ENCODE data around the gene BCAS4. TPM values are rescaled to one million over a fixed set of nuclear protein-coding genes. Genes with fewer than 3 reads are reported as not detected.
"Not testable (repeated sequence)": the region's sequence is repeated elsewhere in the genome, so short reads cannot be mapped to it uniquely, and the experiment has no call there.

BCAS4 gene, protein sequence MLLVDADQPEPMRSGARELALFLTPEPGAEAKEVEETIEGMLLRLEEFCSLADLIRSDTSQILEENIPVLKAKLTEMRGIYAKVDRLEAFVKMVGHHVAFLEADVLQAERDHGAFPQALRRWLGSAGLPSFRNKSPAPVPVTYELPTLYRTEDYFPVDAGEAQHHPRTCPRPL
- total RNA-seq = 0.96 TPM

DNA sequence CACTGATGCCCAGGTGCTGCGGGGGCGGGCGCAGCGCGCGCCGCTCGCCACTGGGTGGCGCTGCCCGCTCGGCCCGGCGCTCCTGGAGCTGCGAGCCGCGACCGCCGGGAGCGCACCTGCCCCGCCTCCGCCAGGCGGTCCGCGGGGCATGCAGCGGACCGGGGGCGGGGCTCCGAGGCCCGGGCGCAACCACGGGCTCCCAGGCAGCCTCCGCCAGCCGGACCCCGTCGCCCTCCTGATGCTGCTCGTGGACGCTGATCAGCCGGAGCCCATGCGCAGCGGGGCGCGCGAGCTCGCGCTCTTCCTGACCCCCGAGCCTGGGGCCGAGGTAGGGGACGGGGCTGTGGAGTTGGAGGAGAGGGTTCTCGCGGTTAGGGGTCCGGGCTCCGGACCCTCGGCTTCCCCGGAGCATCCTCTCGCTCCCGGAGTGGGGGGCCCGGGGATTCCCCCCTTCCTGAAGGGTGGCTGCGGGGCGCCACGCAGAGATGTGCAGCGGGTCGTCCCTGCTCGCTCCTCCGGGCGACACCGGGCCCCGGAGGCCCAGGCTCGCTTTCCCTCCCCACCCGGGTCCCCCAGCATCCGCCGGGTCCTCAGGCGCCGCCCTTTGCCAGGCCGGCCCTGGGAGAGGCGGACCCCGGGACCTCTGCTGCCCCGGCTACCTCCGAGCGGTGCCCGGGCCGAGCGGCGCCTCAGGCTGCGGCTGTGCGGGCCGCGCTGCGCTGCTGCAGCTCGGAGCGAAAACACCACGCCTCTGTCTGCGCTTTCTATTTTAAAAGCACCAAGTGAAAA lies at the start of gene BCAS4:
Gene BCAS4 (plus strand): TSS at position 216 of the 789 bp plus-strand sequence. CDS start 23 bp downstream, at position 239.
- peak; percentile 87 for ATAC-seq

DNA sequence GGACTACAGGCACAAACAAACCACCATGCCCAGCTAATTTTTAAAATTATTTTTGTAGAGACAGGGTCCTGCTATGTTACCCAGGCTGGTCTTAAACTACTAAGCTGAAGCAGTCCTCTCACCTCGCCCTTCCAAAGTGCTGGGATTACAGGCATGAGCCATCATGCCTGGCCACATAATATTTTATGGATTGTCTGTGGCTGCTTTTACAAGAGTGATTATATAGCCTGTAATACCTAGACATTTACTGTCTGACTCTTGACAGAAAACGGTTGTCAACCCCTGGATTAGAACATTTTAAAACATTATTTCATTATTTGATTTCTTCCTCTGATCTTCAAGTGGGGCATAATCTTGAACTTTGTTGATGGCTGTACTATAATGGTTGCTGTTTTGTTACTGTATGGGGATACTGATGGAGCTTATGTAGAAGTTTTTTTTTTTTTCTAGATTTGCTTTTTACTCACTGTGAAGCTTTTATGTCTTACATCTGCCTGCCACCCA lies 49.2 kb upstream of the BCAS4 start:
- no peak for ATAC-seq

DNA sequence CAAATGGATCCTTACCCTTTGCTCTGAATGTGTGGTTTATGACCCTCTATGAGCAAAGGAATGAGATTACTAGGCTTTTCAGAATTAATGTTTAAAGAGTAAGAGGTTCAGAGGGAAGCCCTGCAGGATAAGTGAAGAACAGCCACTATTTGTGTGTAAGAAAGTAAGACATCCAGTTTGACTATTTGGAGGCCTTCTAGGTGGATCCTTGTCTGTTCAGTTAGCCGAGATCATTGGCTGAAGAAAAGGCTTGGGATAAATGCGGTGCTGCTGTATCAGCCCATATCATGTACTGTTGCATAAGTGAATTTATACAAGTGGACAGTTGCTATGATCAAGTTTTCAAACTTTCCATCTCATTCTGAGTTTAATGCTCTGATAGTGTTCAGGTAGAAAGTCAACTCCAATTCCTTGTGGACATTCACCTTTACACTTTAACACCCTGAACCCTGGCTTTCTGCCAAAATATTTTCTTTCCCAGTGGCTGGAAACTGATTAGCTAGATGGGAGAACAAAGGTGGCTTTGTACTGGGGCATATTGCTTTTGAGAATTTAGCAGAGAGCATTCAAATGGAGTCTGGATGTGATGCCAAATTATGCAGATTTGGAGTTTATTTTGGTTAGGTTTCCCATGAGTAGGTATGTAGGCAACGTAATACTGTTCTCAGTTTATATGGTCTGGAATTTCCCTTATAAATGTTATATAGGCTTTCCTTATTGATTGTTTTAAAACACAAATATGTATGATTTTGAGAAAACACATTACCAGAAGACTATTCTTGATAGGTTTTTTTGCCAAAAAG lies 48.5 kb upstream of the BCAS4 start:
- ATAC-seq = no peak

DNA sequence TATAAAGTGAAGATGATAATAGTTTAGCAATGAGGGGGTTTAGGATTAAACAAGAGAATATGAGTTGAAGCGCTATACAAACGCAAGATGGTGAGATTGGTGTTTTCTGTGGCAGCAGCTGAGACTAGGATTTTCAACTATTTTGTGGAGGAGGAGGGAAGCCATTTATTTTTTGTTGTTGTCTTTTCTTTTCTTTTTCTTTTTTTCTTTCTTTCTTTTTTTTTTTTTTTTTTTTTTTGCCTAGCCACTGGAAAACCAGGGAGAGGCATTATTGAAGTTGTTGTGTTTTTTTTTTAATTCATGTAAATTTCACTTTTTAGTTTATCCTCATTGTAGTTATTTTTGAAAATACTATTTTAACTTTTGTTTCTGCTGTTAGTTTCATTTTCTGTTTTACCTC lies 47.6 kb upstream of the BCAS4 start:
- ATAC-seq = no peak

DNA sequence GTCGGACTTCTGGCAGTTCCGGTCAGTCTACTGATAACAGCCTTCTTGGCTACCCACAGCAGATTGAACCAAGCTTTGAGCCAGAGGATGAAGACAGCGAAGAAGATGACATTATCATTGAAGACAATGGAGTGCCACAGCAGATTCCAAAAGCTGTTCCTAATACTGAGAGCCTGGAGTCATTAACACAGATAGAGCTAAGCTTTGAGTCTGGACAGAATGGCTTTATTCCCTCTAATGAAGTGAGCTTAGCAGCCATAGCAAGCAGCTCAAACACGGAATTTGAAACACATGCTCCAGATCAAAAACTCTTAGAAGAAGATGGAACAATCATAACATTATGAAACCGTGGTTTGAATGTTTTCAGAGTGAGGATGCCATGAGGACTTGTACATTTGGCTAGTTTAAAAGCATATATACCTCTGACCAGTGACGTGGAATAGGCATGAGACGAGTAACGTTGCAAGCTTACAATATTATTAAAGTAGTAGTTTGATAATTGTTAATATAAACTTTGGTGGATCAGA lies 44.7 kb upstream of the BCAS4 start:
- no peak for ATAC-seq

DNA sequence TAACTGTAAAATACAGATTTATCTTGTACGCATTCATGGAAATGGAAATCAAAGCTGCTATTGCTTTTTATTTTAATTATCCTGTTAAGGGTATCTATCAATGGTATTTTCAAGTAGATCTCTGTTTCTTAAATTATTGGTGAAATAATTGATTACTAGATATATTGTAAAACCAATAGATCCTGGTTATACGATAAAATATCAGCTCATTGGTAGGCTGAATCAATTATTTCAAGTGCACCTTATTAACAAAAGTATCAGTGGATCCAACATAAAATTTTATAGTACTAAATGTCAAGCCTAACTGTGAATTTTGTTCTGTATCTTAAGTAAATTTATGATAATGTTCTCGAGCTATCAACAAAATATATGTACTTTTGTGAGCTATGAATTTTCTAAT lies 41.7 kb upstream of the BCAS4 start:
- ATAC-seq = no peak

DNA sequence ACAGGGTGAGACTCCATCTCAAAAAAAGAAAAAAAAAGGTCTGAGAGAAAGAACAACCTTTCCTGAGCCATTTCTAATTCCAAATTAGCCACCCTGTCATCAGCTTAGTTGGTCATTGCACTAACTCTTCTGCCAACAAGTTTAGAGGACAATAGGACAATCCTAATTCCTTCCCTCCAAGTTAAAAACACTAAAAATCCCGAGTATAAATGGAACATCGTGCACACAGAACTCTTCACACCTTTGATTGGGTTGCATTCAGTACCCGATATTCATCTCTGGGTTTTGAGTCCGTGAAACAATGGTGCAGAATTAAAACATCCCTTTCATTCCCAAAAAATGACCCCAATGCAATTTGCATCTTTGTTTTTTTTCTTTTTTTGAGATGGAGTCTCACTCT lies 40.4 kb upstream of the BCAS4 start:
- no peak for ATAC-seq

DNA sequence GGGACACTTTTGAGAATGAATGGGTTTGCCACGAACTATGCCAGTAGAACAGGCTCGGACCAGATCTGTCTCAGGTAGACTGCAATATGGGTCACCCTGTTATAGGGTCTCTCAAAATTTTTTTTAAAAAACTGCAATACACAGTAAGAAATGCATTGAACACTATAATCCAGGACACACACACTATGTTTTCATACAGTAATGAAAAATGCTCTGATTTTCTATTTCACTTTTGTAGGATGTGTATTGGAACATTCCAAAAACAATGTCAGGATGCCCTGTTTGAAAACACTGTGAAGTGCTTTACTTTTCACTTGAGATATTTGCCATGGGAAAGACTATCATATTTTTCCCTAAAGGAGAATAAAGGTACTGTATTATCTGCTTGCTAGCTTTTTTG lies 38.4 kb upstream of the BCAS4 start:
- no peak for ATAC-seq

DNA sequence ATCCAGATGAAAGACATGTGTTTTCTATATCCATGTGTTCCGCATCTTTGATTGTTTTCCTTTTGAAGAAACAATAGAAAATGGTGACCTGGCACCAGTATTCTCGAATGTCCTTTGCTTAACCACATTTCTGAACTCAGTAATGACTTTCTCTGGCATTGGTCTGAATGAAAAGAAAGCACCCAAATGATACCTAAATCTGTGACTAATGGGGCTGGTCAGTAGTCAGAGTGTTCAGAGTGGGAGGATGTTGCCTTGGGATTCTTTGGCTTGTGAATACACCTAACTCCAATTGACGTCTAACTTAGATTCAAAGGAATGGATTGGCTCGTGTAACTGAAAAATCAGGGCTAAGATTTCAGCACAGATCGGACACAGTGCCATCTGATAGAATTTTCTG lies 36.4 kb upstream of the BCAS4 start:
- ATAC-seq = no peak

DNA sequence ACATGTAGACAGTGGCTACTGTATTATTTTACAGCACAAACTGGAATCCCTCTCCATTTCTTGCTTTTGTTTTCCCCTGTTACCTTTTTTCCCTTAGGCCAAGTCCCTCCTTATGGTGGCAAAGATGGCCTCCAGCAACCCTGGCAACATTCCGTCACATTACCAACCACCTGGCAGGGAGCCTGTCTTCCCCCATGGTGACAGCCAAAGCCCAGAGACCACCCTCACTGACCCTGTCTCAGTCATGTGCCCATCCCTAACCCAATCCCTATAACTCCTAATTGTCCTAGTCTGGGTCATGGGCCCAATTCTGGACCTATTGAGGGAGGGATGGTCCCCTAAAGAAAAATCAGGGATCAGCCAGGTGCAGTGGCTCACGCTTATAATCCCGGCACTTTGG lies 35.9 kb upstream of the BCAS4 start:
- no peak for ATAC-seq

DNA sequence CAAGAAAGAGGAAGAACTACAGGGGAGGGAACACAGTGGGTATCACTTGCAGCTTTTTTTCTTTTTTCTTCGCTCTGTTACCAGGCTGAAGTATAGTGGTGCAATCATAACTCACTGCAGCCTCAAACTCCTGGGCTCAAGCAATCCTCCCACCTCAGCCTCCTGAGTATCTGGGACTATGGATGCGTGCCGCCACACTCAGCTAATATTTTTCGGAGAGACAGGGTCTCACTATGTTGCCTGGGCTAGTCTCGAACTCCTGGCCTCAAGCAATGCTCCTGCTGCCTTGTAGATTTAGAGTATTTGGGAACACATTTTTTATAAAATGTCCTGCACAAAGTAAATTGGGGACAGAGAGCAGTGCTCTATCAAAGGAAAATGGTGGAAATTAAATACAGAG lies 35.2 kb upstream of the BCAS4 start:
- ATAC-seq = no peak

DNA sequence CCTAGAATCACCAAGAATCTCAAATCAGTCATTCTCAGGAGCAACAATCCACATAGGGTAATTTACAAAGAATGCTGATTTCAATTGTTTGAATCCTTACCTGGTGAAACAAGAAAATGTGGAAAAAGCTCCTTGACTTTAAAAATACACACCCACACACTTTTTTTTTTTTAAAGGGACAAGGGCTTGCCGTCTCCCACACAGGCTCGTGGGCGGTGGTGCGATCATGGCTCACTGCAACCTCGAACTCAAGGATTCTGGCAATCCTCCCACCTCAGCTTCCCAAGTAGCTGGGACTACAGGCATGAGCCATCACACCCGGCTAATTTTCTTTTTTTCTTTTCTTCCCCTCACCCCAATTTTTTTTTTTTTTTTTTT lies 32.8 kb upstream of the BCAS4 start:
- ATAC-seq = peak; percentile 4

DNA sequence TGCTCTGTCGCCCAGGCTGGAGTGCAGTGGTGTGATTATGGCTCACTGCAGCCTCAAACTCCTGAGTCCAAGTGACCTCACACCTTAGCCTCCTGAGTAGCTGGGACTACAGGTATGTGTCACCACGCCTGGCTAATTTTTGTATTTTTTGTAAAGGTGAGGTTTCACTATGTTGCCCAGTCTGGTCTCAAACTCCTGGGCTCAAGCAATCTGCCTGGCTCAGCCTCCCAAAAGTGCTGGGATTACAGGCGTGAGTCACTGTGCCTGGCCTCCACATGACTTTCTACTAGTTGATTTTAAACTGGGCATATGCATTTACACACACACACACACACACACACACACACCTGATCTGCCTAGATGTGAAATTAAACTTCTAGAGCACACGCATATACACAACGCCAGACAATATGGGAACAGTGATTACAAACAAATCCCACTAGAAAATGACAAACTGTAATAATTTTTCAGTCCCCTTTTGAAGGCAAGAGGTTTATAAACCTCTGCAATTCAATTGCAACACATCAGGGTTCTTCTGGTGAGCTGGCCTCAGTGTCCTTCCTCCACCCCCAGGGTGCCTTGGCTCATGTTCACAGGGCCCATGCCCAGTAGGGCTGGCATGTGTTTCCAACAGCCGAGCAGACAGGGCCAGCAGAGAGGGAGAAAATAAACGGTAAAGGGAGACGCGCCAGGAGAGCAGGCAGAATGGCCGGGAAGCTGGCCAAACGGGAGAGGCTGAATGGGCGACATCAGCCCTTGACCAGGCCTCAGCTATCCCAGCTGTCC lies 32.2 kb upstream of the BCAS4 start:
- peak; percentile 45 for ATAC-seq

DNA sequence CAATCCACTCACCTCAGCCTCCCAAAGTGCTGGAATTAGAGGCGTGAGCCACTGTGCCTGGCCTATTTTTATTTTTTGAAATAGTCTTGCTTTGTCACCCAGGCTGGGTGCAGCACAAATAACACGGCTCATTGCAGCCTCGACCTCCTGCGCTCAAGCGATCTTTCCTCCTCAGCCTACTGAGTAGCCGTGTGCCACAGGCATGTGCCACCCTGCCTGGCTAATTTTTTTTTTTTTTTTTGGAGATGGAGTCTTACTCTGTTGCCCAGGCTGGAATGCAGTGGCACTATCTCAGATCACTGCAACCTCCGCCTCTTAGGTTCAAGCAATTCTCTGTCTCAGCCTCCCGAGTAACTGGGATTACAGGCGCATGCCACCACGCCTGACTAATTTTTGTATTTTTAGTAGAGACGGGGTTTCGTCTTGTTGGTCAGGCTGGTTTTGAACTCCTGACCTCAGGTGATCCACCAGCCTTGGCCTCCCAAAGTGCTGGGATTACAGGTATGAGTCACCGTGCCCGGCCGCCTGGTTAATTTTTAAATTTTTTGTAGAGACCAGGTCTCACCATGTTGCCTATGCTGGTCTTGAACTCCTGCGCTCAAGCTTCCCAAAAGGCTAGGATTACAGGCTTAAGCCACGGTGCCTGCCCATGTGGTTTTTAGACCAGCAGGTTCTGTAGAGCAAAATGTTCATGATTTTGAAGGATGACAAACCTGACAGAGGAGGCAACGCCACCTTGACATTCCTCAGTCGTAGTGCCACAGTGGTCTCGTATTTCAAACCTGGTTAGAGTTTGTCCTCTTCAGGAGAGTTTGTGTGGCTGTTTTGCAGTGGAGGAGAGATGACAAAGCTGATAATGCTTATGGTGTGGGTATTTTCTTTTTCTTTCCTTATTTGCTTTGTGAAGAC lies 31.1 kb upstream of the BCAS4 start:
- ATAC-seq = not testable (repeated sequence)

DNA sequence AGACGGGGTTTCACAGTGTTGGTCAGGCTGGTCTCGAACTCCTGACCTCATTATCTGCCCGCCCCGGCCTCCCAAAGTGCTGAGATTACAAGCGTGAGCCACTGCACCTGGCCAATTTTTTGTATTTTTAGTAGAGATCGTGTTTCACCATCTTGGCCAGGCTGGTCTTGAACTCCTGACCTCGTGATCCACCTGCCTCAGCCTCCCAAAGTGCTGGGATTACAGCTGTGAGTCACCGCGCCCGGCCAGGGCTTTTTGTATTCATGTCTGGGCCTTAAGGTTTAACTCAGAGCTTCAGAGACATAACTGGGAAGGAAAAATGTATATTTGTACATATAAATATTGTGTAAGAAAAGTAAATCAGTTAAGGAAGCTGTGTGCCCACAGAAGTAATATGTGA lies 29.6 kb upstream of the BCAS4 start:
- ATAC-seq = not testable (repeated sequence)

DNA sequence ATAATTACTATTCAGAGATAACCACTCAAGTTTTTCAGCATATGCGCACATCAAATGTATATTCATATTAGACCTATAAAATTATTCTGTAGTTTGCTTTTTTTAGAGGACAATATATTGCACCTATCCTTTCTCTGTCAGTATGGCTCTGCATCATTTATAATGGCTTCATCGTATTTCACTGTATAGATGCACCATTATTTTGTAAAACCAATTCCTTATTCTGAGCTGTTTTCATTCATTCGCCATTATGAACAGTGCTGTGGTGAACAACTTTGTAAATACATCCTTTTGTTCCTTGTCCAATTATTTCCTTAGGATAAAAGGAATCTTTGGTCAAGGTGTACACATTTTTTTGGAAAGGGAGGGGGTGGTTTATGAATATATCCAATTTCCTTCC lies 29.2 kb upstream of the BCAS4 start:
- no peak for ATAC-seq

DNA sequence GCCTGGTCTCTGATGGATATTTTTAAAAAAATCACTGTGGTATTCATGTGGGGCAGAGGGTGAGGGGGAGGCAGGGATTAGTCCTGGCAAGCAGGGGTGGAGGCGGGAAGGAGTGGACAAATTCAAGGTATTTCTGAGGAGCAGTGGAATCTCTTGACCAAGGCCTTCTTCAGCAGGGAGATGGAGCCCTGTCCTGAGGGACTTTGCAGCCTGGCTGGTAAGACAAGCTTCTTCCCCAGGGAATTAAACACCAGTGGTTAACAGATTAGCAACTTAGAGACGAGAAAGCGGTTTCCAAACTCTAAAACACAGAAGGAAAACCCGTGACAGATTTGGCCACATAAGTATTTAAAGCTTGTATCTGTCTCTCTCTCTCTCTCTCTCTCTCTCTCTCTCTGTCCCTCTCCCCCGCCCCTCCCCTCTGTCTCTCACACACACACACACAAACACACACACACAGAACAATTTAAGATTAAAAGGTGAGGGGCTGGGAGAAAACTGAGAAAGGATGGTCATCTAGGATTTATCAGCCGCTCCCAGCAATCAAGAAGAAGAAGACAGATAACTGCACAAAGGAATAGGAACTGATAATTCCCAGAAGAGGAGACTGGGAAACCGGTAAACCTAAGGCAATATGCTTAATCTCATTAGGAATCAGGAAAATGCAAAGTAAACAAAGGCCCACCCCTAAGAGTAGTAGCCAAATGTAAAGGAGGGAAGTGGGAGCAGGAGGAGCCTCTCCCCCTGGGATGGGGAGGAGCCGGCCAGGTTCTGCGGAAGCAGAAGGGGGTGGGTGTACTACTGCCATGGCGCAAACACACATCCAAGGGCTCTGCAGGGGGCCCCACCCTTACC lies 27.7 kb upstream of the BCAS4 start:
- not testable (repeated sequence) for ATAC-seq

DNA sequence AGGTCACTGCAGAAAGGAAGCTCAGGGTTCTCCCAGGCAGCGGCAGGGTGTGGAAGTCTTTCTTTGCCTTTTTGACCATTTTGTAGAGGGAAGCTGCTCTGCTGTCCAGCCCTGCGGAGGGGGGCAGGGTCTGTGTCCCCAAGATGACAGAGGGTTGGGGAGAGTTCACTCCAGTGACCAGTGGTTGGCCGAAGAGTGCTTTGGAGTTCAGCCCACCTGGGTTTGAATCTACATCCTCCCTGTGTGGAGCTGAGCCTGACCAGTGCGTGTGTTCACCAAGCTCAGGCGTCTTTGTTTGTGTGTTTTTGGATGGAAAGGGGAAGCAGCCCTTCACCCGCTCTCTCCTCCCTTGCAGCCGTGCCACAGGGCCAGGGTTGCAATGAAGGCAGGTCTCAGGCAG lies 25.9 kb upstream of the BCAS4 start:
- not testable (repeated sequence) for ATAC-seq

DNA sequence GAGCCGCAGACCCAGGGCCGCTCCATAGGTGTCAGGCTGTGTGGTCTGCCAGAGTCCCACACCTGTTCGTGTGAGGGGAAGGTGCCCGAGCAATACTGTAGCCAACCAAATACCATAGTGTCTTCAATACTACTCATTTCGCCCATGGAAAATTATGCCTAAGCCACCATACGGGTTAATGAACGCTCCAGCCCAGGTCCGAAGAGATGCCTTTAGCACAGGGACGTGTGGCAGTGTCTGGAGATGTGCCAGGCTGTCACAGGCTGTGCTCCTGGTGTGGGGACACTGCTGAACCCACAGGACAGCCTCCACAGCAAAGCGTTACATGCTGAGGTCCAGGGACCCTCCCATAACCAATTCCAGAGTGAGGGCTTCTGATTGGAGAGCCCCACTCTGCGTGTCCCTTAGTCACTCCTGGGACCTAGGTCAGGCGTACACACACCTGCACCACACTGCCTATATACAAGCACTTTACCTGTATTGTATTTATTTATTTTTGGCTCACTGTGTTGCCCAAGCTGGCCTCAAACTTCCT lies 25.2 kb upstream of the BCAS4 start:
- ATAC-seq = not testable (repeated sequence)

Measured in esophagus mucosa (tissue), 1 donor.